GM19452 (cell line): ENCODE measurements around the gene TNFSF4.
A peak's percentile ranks its signal among the peaks of the same experiment; 100 is the strongest.

Experiments
- ATAC-seq: cut with Tn5 transposase; IDR thresholded peaks from one replicate; pipeline ENCODE4 v1.9.1; 2021; ENCODE audit not compliant: unreplicated experiment

Gene TNFSF4

DNA sequence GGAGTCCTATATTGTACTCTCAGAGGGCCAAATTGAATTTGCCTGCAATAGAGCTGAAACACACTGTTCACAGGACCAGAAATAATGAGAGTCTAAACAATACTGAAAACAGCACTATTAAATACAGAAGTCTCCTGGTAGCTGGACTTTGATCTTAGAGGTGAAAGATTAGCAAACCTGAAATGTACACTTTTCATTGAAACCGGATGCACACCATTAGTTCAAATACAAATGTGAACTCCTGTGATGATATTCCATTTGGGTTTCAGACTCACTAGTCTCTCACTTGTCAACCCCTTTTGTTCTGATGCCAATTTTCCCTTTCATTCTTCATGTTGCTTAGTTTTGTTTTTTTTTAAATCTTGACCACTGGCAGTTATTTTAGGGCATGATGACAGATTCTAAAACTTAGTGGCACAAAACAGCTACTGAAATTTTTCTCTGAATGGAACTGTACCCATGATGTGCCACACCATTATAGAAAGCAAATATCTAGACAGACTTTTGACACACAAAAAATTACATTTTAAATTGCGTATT, 5.9 kb upstream of the TNFSF4 start:
- ATAC-seq, result peak; percentile 84

- ATAC-seq, result no peak
Observed at GRCh38 chr1:173210716-173211231, 3.6 kb upstream of the TNFSF4 start.

DNA sequence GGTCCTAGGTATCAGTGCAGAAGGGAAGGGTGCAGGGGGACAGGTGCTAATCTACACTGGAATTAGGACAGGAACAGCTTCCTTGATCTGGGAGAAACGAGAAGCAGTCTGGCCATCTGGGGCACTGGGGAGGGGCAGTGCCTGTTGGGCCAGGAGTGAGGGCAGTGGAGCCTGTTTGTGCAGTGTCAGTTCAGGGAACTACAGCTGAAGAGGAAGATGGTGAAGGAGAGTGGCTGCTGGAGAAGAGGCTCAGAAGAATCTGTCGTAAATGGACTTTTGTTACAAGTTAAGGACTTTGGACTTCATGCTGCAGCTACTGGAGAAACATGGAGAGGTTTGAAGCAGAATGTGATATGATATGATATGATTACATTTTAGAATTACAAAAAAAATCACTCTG, 3.2 kb upstream of the TNFSF4 start:
- no peak for ATAC-seq

DNA sequence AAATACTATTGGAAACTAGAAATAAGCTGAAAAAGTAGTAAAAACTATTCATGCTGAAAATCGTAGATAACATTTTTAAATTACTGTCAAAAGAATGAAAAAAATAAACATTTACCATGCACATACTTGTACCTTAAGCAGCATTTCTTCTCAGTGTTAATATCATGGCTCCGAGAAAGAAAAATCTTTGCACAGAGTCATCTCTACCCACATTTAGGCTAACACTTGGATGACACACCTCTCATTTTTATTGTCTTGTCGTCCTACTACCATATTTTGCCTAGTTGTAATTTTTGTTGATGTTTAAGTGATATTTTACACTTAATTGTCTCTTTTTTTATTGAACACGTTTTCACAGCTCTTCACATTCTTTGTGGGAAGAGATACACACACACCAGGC, 1.7 kb upstream of the TNFSF4 start:
- ATAC-seq, result no peak

DNA sequence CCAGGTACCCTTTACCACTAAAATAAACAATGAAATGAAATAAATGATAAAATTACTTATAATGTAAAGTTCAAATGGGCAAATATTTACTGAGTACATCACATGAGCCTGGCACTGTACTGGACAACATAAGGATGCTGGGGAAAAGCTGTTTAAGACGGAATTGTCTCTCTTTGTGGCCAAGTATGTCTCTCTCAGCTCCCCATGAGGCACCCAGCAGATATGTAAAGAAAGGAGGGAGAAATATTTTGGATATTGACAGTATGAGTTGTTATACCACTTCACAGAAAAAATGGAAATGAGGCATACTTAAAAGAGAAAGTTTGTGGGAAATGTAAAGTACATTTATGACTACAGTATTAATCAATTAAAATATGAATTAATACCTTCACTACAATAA, 1.0 kb upstream of the TNFSF4 start:
- no peak for ATAC-seq

- ATAC-seq, result peak; percentile 49
Observed at GRCh38 chr1:173205146-173206051, 1.7 kb downstream of the TNFSF4 start.

- ATAC-seq, result no peak
Observed at GRCh38 chr1:173204693-173205092, 2.4 kb downstream of the TNFSF4 start.

DNA sequence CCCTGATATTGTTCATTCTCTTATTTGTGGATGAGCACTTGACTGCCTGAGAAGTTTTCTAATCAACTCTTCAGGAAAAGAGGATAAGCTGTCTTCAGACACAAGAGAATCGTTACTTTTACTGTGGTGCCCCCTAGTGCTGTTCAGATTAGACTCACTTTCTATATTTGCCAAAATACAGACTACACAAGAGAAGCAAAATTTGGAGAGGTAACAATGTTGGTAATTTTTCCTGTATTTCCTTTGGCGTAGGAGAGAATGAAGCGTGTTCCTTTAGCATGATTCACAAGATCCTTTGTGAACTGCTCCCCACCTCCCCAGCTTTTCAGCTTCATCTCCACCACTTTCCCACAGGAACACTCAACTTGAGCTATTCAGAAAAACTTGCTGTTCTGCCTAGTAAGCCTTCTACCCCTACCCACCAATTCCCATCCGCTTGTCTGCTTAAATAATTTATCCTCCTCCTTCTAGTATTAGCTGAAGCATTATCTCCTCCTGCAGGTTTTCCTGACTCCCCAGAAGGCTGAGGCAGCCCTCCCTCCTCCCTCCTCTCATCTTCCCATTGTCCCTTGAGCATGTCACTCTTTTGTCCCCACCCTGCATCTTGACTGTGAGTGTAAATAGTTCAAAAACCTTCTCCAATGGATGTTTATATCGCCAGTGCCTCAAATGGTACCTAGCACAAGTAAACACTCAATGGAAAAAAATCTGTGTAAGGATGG, 4.5 kb downstream of the TNFSF4 start:
- no peak for ATAC-seq

DNA sequence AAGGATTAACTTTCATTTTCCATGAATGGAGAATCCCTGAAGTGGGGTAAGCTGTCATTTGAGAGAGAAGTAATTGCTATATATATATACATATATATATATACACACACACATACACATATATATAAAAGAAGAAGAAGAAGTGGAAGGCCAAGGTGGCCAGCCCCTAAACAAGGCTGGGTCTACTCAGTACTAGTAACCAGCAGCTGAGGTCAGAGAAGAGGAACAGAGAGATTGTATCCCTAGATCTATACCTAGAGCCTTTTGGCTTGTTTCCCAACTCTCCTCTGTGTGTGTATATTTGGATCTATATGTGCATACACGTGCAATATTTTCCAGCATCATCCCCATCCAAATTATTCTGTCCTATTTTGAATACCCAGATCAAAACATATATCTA, 5.2 kb downstream of the TNFSF4 start:
- ATAC-seq, result no peak

GRCh38 chr1:173195596-173196088, 11.5 kb downstream of the TNFSF4 start:
- ATAC-seq, result peak; percentile 79

DNA sequence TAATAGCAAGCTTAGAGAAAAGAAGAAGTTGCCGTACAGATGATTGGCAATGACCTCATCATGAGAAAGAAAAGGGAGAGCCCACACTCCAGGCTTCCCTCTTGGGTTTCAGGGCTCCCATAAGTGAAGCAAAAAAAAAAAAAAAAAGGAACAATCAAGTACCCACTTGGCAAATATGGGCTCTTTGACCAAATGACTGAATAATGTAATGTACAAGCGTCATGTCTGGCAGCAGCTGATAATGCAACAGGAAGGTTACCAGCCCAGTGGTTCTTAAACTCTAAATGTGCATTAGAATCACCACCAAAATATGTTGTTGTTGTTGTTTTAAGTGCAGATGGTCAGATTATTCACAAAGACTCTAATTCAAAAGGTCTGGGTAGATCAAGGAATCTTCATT, 13.5 kb downstream of the TNFSF4 start:
- no peak for ATAC-seq

DNA sequence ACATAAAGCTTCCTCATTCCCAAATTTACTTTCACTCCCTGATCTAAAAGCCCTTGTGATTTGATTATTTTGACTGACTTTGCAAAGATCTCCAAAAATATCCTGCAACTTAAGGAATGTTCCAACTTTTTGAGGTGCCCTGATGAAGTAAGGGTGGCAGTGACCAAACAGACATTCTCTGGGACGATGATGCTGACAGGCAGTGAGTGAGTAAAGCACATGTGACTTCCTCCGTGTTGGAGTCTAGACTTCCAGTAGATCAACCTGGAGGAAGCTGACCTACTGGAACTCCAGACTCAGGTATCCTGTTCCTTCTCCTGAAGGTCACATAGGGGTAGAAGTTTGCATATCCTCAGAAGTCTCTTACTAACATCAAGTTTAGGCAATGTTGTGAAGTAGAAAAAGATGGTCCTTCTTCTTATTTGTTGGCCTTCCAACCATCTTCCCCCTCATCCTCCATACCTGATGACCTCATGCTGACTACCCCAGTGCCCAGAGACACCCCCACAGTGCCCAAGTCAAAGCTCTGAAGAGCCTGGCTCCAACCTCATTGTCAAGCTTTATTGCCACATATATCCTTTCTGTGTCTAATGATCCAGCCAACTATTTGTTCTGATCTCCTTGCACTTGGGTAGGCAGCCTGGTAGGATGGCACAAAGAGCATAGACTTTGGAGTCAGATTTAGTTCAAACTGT, 16.0 kb downstream of the TNFSF4 start:
- no peak for ATAC-seq

GRCh38 chr1:173190101-173190936, 16.8 kb downstream of the TNFSF4 start:
- ATAC-seq, result no peak

GRCh38 chr1:173187671-173188237, 19.4 kb downstream of the TNFSF4 start:
- no peak for ATAC-seq

DNA sequence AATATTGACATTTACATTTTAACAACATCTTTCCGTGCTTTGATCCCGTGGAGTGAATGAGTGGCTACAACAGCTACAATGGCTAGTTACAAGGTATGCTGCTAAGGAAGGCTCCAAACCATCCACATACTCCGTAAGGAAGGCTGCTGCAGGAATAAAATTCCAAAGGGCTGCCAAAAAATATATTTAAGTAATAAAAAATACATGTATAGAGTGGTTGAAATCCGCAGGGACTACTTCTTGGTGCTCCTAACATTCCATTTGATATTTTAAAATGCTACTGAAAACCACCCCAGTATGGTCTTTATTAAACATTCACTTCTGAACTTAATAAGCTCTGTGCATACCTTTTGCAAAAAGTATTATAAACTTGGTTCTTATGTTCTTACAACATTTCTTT, 25.3 kb downstream of the TNFSF4 start:
- ATAC-seq, result no peak

- no peak for ATAC-seq
Observed at GRCh38 chr1:173176246-173176645, 30.9 kb downstream of the TNFSF4 start.

DNA sequence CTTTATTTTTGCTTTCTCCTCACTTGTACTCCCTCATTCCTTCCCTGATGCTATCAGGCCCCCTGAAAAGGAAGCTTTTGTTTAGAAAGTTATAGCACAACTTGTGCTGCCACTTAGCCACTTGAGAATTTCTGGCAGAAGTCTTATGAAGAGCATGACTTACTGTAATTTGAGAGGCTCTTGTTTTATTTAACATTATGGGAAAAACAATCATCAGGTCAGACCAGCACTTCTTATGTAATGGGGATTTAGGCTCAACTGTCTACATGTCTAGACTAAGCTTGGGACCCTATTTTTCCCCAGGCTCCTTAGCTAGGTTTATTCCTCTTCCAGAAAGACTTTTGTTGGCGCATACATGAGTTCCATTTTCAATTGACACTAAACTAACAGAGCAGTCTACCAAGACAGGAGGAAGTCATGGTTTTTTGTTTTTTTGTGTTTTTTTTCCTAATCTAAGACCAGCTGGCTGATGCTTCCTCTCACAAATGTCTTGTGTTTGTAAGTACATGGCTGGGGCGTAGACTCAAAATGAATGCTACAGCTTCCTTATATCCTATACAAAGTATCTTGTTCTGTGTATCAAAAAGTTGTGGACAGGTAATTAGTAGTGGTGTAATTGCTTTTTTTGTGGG, 31.5 kb downstream of the TNFSF4 start:
- no peak for ATAC-seq

GRCh38 chr1:173173388-173173787, 33.7 kb downstream of the TNFSF4 start:
- no peak for ATAC-seq

- ATAC-seq, result no peak
Observed at GRCh38 chr1:173171152-173171551, 36.0 kb downstream of the TNFSF4 start.
